GM06990 (cell line): ENCODE measurements around the gene C11orf68.

ENCODE experiments used
- DNase-seq: peaks from one replicate; pipeline ENCODE4 v3.0.0-alpha.2; 2011; ENCODE audit not compliant: insufficient read length; ENCODE audit errors: extremely low read depth
- H3K27me3 ChIP-seq: replicated peaks from 2 replicates; pipeline ENCODE4 v1.6.0; 2011; ENCODE audit warnings: low read length; ENCODE audit not compliant: control insufficient read depth, insufficient read depth
- H3K36me3 ChIP-seq: 2 replicates; pipeline ENCODE4 v1.5.1; 2011; ENCODE audit warnings: low read length; ENCODE audit not compliant: control insufficient read depth, insufficient read depth
- H3K4me3 ChIP-seq: replicated peaks from 2 replicates; pipeline ENCODE4 v1.5.1; 2011; ENCODE audit warnings: low read depth, mild to moderate bottlenecking, control low read depth, low read length
- CTCF ChIP-seq: IDR thresholded peaks from 2 replicates; pipeline ENCODE4 v1.5.1; 2011; ENCODE audit warnings: low read length, control low read depth, mild to moderate bottlenecking, inconsistent platforms; ENCODE audit not compliant: insufficient read depth, poor library complexity, severe bottlenecking

Gene C11orf68

GRCh38 chr11:65869643-65870306 is 49.1 kb downstream of the C11orf68 start:
- H3K27me3 ChIP-seq: no peaks in the 10 kb centered on the region
- H3K4me3 ChIP-seq: no peak overlapping the region
- DNase-seq: no peak
- TF ChIP-seq CTCF: no peak
- peaks cover 18% of the 10 kb centered on the region for H3K36me3 ChIP-seq

DNA sequence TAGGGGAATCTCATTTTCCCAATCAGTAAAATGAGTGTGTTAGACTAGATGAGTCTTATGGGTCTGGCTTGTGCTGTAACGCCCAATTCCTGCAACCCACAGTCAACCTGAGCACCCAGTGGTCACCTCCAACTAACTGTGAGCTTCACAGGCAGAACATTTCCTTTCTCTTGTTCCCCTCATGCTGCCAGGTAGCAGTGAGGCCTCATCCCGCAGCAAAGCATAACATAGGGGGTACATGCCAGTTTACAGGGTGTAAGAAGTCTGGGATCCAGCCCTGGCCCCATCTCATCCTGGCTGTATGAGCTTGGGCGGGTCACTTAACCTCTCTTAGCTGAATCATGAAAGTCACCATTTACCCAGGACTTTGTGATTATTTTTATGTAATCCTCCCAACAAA is 50.0 kb downstream of the C11orf68 start:
- TF ChIP-seq CTCF: no peak
- Histone ChIP-seq H3K4me3 (no peak overlapping the region), H3K27me3 (no peaks in the 10 kb centered on the region), H3K36me3 (peaks cover 27% of the 10 kb centered on the region)
- no peak for DNase-seq

GRCh38 chr11:65868076-65868667 is 50.7 kb downstream of the C11orf68 start:
- no peak for DNase-seq
- Histone ChIP-seq H3K36me3 (peaks cover 34% of the 10 kb centered on the region), H3K27me3 (no peaks in the 10 kb centered on the region), H3K4me3 (no peak overlapping the region)
- TF ChIP-seq CTCF: no peak

DNA sequence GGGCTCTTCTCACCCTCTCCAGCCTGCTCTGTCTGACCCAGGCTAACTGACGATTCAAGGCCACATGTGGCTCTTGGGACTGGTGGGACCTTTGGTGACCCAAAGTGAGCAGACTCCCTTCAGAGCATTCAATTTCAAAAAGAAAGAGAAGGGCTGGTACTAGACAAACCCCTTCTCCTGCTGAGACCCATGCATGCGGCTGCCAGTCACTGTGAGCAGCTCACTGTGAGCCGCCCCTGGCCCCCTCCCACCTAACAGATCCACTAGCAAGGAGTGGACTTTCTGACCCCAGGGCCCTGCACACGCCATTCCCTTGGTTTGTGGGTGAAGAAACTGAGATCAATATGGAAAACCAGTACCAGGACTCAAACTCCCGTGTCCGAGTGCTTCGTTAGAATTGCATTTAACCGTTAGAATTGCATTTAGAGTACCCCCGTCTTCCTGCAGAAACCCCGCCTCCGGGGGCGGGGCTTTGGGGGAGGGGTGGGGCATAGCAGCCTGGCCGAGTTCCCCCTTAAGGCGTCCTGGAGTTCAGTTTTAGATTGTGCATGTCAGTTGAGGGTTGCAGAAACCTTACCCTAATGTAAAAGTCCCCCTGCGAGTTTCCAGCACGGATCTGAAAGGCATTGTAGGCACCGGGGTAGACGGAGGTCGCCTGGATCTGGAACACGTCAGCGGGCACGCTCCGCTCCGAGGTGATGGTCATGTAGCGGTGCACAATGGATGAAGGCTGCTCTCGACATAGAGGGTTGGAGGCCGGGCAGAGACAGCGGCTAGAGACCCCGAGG is 51.4 kb downstream of the C11orf68 start:
- Histone ChIP-seq H3K27me3 (no peaks in the 10 kb centered on the region), H3K4me3 (no peak overlapping the region), H3K36me3 (peaks cover 40% of the 10 kb centered on the region)
- no peak for TF ChIP-seq CTCF
- DNase-seq: no peak
